IPS-18a (cell line): ENCODE measurements around the gene PIEZO1.

Source experiments
- H3K27ac ChIP-seq: one replicate; pipeline ENCODE4 v1.5.1; 2013; ENCODE audit warnings: low read length
- H3K27me3 ChIP-seq: one replicate; pipeline ENCODE4 v1.6.1; 2013; ENCODE audit warnings: mild to moderate bottlenecking, low read length; ENCODE audit not compliant: control insufficient read depth, insufficient read depth
- H3K36me3 ChIP-seq: one replicate; pipeline ENCODE4 v1.6.1; 2013; ENCODE audit warnings: low read depth, low read length; ENCODE audit not compliant: control insufficient read depth
- H3K4me1 ChIP-seq: one replicate; pipeline ENCODE4 v1.6.1; 2013; ENCODE audit warnings: low read depth, low read length; ENCODE audit not compliant: control insufficient read depth
- H3K4me3 ChIP-seq: one replicate; pipeline ENCODE4 v1.5.1; 2013; ENCODE audit warnings: low read length
- H3K9ac ChIP-seq: one replicate; pipeline ENCODE4 v1.6.1; 2013; ENCODE audit warnings: mild to moderate bottlenecking, low read length, moderate library complexity
- H3K9me3 ChIP-seq: one replicate; pipeline ENCODE4 v1.6.1; 2013; ENCODE audit warnings: low read depth, low read length; ENCODE audit not compliant: control insufficient read depth

PIEZO1 gene

DNA sequence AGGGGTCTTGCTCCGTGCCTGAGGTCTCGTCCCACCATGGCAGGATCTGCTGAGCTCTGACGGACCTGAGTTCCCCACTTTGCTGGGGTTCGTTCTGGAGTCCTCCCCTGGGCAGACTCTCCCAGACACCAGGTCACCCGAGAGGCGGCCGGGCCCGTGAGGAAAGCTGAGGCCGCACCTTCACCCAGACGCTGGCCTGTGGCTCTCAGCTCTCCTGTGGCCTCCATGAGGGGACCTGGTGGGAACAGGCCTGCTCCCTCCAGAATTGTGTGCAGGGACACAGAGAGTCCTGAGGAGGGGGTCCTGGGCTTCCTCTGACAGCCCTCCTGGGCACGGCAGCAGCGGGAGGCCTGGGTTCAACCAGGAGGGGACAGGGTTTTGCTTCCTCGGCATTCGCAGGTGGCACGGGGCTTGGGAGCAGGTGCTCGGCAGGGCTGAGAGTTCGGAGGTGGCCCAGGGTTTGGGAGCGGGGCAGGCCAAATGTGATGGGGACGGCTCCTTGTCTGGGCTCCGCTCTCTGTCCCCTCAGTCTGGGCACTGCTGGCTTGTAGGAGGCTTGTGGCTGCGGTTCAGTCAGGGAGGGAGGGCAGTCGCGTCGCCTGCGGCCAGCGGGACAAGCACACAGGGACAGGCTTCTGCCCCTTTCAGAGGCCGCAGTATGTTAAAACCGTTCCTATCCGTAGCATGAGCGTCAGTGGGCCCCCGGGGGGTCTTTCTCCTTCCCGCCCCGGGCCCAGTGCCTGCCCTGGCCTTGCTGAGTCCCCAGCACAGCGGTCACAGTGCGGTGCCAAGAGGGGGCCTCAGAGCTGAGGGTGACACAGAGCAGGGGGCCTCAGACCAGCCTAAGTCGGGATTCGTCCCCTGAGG, 90.6 kb downstream of the PIEZO1 start:
- H3K36me3 ChIP-seq, result no peaks in the 10 kb centered on the region
- H3K27ac ChIP-seq, result no peak overlapping the region
- H3K27me3 ChIP-seq, result no peaks in the 10 kb centered on the region
- no peak overlapping the region for H3K9ac ChIP-seq
- H3K9me3 ChIP-seq, result no peaks in the 10 kb centered on the region
- H3K4me1 ChIP-seq, result no peaks in the 10 kb centered on the region
- no peak overlapping the region for H3K4me3 ChIP-seq

GRCh38 chr16:88693420-88694177, 91.4 kb downstream of the PIEZO1 start:
- Histone ChIP-seq H3K4me1 (no peaks in the 10 kb centered on the region), H3K27ac (no peak overlapping the region), H3K9ac (no peak overlapping the region), H3K27me3 (no peaks in the 10 kb centered on the region), H3K36me3 (no peaks in the 10 kb centered on the region), H3K9me3 (no peaks in the 10 kb centered on the region), H3K4me3 (no peak overlapping the region)

DNA sequence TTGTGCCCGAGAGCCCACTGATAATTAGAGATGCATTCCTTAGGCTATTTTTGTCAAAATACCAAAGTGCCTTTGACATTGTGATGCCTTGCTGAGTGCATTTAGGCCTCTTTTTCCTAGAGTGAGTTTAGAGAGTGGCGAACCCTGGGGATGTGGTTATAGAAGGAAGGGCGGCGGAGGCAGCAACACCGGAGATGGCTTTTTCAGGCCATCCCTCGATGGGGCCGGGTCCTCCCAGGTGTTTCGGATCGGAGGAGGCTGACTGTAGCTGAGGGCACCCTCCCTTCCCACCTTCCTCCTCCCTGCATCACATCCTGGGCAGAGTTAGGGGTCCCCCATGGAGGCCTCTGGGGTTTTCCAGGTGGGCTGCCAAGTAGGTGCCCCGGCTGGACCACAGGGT, 92.2 kb downstream of the PIEZO1 start:
- Histone ChIP-seq H3K4me3 (no peak overlapping the region), H3K4me1 (no peaks in the 10 kb centered on the region), H3K36me3 (no peaks in the 10 kb centered on the region), H3K27me3 (peaks cover 4% of the 10 kb centered on the region), H3K9me3 (no peaks in the 10 kb centered on the region), H3K27ac (no peak overlapping the region), H3K9ac (no peak overlapping the region)

DNA sequence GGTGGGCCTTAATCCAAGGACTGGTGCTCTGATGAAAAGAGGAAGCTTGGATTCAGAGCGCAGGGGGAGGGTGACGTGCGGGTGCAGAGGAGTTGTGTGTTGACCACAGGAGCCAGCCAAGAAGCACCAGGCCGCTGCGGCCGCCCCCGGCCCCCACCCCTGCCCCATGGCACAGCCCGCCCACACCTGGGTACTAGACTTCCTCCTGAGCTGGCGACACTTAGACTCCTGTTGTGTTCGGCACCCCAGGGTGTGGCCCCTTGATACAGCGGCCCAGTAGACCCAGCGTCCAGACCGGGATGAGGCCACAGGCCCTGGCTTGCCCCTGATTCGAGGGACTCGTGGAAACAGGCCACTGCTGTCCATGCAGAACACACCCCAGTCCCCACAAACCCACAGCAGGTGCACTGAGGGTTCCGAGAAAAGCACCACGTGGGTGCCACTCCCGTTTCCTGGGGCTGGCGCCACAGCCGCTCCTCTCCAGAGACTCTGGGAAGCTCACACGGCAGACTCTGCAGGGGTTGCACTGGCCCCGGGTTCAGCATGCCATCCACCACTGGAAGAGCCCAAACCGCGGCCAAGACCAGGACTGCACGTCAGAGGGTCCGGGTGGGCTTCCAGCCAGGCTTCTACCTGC, 93.0 kb downstream of the PIEZO1 start:
- Histone ChIP-seq H3K27ac (no peak overlapping the region), H3K4me1 (no peaks in the 10 kb centered on the region), H3K9ac (no peak overlapping the region), H3K27me3 (peaks cover 12% of the 10 kb centered on the region), H3K36me3 (no peaks in the 10 kb centered on the region), H3K4me3 (no peak overlapping the region), H3K9me3 (no peaks in the 10 kb centered on the region)

GRCh38 chr16:88691129-88691813, 93.7 kb downstream of the PIEZO1 start:
- H3K4me3 ChIP-seq, result no peak overlapping the region
- H3K9me3 ChIP-seq, result no peaks in the 10 kb centered on the region
- H3K27ac ChIP-seq, result no peak overlapping the region
- peaks cover 18% of the 10 kb centered on the region for H3K27me3 ChIP-seq
- H3K4me1 ChIP-seq, result no peaks in the 10 kb centered on the region
- no peak overlapping the region for H3K9ac ChIP-seq
- H3K36me3 ChIP-seq, result no peaks in the 10 kb centered on the region

- Histone ChIP-seq H3K9me3 (no peaks in the 10 kb centered on the region), H3K36me3 (no peaks in the 10 kb centered on the region), H3K27me3 (peaks cover 23% of the 10 kb centered on the region), H3K27ac (no peak overlapping the region), H3K9ac (no peak overlapping the region), H3K4me3 (no peak overlapping the region), H3K4me1 (no peaks in the 10 kb centered on the region)
Measured at GRCh38 chr16:88690341-88691128, 94.5 kb downstream of the PIEZO1 start.

DNA sequence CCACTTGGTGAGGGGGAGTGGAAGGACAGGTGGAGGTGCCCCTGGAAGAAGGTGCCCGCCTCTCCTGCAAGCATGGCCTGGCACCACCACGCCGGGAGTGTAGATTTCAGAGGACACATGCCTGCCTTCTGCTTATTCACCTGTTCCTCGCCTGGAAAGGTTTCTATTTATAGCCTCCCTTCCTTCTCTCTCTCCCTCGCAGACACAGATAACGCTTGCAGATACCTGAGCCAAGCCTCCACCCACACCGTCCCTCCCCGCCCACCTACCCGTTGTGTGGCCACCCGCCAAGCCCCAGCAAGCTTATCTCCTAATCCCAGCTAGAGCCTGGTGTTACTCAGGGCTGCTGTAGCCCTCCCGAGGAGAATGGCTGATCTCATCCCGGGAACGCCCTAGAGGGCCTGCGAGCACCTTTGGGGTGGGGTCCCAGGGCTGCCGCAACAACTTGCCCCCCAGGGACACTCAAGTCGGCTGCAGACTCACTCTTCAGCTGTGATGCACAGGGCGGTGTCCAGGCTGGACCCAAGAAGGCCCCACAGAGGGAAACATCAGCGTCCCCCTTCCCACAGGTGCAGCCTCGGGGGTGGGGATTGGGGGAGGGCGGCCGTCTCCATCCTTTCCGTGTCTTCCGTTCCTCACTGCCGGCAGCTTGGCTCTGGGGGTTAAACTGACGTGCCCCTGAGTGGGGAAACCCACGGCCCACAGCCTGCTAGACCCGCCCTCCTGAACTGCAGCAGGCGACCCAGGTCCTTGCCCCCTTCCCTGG, 96.8 kb downstream of the PIEZO1 start:
- peaks cover 5% of the 10 kb centered on the region for H3K4me1 ChIP-seq
- no peak overlapping the region for H3K4me3 ChIP-seq
- H3K9ac ChIP-seq, result no peak overlapping the region
- H3K27me3 ChIP-seq, result peaks cover 33% of the 10 kb centered on the region
- no peak overlapping the region for H3K27ac ChIP-seq
- H3K9me3 ChIP-seq, result no peaks in the 10 kb centered on the region
- H3K36me3 ChIP-seq, result no peaks in the 10 kb centered on the region

- H3K9ac ChIP-seq, result no peak overlapping the region
- H3K4me1 ChIP-seq, result peaks cover 5% of the 10 kb centered on the region
- no peak overlapping the region for H3K27ac ChIP-seq
- no peaks in the 10 kb centered on the region for H3K9me3 ChIP-seq
- peaks cover 33% of the 10 kb centered on the region for H3K27me3 ChIP-seq
- no peaks in the 10 kb centered on the region for H3K36me3 ChIP-seq
- no peak overlapping the region for H3K4me3 ChIP-seq
Measured at GRCh38 chr16:88687676-88688012, 97.4 kb downstream of the PIEZO1 start.

- Histone ChIP-seq H3K36me3 (no peaks in the 10 kb centered on the region), H3K9me3 (no peaks in the 10 kb centered on the region), H3K27me3 (peaks cover 33% of the 10 kb centered on the region), H3K9ac (no peak overlapping the region), H3K4me1 (peaks cover 5% of the 10 kb centered on the region), H3K27ac (no peak overlapping the region), H3K4me3 (no peak overlapping the region)
Measured at GRCh38 chr16:88687254-88687576, 97.8 kb downstream of the PIEZO1 start.

GRCh38 chr16:88686439-88687253, 98.4 kb downstream of the PIEZO1 start, which contains the start of gene SNAI3:
Gene SNAI3, minus strand, starts transcription at chr16:88686507. Its CDS starts 101 bp downstream, at chr16:88686406.
- H3K27me3 ChIP-seq, result peaks cover 33% of the 10 kb centered on the region
- H3K36me3 ChIP-seq, result no peaks in the 10 kb centered on the region
- peaks cover 5% of the 10 kb centered on the region for H3K4me1 ChIP-seq
- H3K4me3 ChIP-seq, result peak within 1 kb of the TSS; percentile 68
- H3K9me3 ChIP-seq, result no peaks in the 10 kb centered on the region
- peak within 1 kb of the TSS; percentile 39 for H3K9ac ChIP-seq
- H3K27ac ChIP-seq, result no peak within 1 kb of the TSS
